Hepatocyte (in vitro differentiated cells): ENCODE data around the gene CTNNBIP1.

ENCODE experiments used
- EZH2 ChIP-seq: fragments of 200-600 bp; sonication (generic); IDR thresholded peaks from 2 replicates; pipeline ENCODE4 v1.6.1; 2016; ENCODE audit warnings: antibody characterized with exemption, mild to moderate bottlenecking, borderline replicate concordance
- TF ChIP-seq, protein P1 (sequence below): fragments of 200-600 bp; sonication (generic); IDR thresholded peaks from 2 replicates; pipeline ENCODE4 v1.5.1; 2016; ENCODE audit warnings: antibody characterized with exemption, mild to moderate bottlenecking; ENCODE audit not compliant: poor library complexity

DNA sequence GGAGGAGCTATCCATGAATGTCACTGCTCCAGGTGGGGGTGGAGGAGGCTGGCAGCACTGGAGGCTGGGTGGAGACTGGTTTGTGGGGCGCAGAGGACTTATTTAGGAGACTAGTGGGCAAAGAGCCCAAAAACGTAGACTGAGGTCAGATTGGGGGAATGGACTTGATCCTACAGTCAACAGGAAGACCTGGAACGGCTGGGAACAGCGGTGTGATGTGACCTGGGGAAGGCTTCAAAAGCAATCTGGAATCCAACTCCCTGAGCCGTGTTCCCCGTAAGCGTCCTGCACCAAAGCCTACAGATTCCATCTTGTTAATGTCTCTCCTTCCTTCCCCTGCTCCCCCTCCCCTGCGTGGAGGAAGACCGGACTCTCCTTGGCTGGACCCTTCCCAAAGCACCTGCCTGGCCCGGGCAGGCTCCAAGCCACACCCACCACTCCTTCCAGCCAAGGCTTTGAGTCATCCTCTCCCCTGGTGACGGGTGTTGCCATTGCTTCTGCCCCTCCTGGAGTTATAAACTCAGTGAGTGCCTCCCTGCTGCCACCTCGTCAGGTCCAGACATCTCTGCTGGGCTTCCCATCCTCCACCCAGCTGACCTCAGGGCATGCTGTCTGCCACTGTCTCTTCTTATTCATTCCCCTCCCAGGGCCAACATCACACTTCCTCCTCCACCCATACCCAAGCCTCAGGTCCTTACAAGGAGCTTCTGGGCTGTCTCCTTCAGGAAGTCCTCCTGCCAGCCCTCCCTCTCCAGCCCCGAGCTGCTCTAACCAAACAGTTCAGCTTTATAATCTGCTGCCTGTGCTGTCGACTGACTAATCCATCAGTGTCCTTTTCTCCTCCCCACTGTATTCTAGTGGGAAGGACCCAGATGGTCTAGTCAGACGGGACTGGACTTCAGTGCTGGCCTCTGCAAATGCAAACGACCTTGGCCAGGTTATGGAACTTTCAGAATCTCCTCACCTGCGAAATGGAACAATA lies 84.7 kb downstream of the CTNNBIP1 start:
- TF ChIP-seq, protein P1, sequence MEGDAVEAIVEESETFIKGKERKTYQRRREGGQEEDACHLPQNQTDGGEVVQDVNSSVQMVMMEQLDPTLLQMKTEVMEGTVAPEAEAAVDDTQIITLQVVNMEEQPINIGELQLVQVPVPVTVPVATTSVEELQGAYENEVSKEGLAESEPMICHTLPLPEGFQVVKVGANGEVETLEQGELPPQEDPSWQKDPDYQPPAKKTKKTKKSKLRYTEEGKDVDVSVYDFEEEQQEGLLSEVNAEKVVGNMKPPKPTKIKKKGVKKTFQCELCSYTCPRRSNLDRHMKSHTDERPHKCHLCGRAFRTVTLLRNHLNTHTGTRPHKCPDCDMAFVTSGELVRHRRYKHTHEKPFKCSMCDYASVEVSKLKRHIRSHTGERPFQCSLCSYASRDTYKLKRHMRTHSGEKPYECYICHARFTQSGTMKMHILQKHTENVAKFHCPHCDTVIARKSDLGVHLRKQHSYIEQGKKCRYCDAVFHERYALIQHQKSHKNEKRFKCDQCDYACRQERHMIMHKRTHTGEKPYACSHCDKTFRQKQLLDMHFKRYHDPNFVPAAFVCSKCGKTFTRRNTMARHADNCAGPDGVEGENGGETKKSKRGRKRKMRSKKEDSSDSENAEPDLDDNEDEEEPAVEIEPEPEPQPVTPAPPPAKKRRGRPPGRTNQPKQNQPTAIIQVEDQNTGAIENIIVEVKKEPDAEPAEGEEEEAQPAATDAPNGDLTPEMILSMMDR: no peak
- TF ChIP-seq EZH2: no peak
